Tibial nerve (tissue), 4 donors: ENCODE results near the gene GCK.

ENCODE experiments used
- CTCF ChIP-seq, 5 experiments: fragments of 200-600 bp in 3 of 5; fragments of 450-650 bp in 2 of 5; sonication (generic) in 3 of 5; IDR thresholded peaks; one replicate each; pipeline ENCODE4 v1.5.1; 2016 to 2019; ENCODE audit warnings: antibody characterized with exemption in 5 of 5, mild to moderate bottlenecking in 3 of 5, moderate library complexity in 2 of 5
- EP300 ChIP-seq, 2 donors: sonication (generic); formaldehyde crosslinking; IDR thresholded peaks; one replicate each; pipeline ENCODE4 v1.6.1; 2017; ENCODE audit warnings: antibody characterized with exemption in 2 of 2, mild to moderate bottlenecking in 1 of 2
- POLR2A ChIP-seq, 2 donors: fragments of 450-650 bp; IDR thresholded peaks; one replicate each; pipeline ENCODE4 v1.6.1; 2017; ENCODE audit warnings: antibody characterized with exemption in 2 of 2, mild to moderate bottlenecking in 2 of 2, moderate library complexity in 2 of 2

GRCh38 chr7:44152971-44153947, 36.0 kb downstream of the GCK start:
- TF ChIP-seq CTCF (IDR thresholded peaks at IDR 0.05) (no peak), EP300 (IDR thresholded peaks at IDR 0.05) (no peak), POLR2A (IDR thresholded peaks at IDR 0.05) (no peak)
